HG03108 (cell line): ENCODE measurements around the gene TEDC2.
"Not testable (repeated sequence)": the region's sequence is repeated elsewhere in the genome, so short reads cannot be mapped to it uniquely, and the experiment has no call there.

Experiments
- ATAC-seq: cut with Tn5 transposase; IDR thresholded peaks from one replicate; pipeline ENCODE4 v1.9.1; 2021; ENCODE audit warnings: moderate library complexity; ENCODE audit not compliant: unreplicated experiment

TEDC2 gene

GRCh38 chr16:2459647-2460390, at the start of gene TEDC2:
TSS of gene TEDC2 (plus strand) at chr16:2460109. CDS start at chr16:2460145, 36 bp downstream.
- ATAC-seq: peak; percentile 89

- no peak for ATAC-seq
Observed at GRCh38 chr16:2415085-2415484, 44.8 kb upstream of the TEDC2 start.

- no peak for ATAC-seq
Observed at GRCh38 chr16:2420035-2420434, 39.9 kb upstream of the TEDC2 start.

GRCh38 chr16:2422123-2422867, 37.6 kb upstream of the TEDC2 start:
- no peak for ATAC-seq

- ATAC-seq: no peak
Observed at GRCh38 chr16:2424061-2425007, 35.6 kb upstream of the TEDC2 start.

GRCh38 chr16:2425008-2425518, 34.8 kb upstream of the TEDC2 start:
- ATAC-seq: no peak

GRCh38 chr16:2425825-2426430, 34.0 kb upstream of the TEDC2 start:
- ATAC-seq: no peak

- no peak for ATAC-seq
Observed at GRCh38 chr16:2426941-2427361, 33.0 kb upstream of the TEDC2 start.

GRCh38 chr16:2427526-2427925, 32.4 kb upstream of the TEDC2 start:
- no peak for ATAC-seq

GRCh38 chr16:2428051-2428783, 31.7 kb upstream of the TEDC2 start:
- ATAC-seq: peak; percentile 23

GRCh38 chr16:2428784-2429033, 31.2 kb upstream of the TEDC2 start:
- no peak for ATAC-seq

GRCh38 chr16:2429034-2429770, 30.7 kb upstream of the TEDC2 start, which contains the start of gene CCNF:
TSS of gene CCNF (plus strand) at chr16:2429447. CDS start at chr16:2429482, 35 bp downstream.
- peak; percentile 73 for ATAC-seq

GRCh38 chr16:2429771-2430663, 29.9 kb upstream of the TEDC2 start:
- ATAC-seq: peak; percentile 11

GRCh38 chr16:2432286-2432685, 27.6 kb upstream of the TEDC2 start:
- ATAC-seq: no peak

GRCh38 chr16:2432801-2433505, 27.0 kb upstream of the TEDC2 start:
- ATAC-seq: no peak

- ATAC-seq: not testable (repeated sequence)
Observed at GRCh38 chr16:2435236-2435635, 24.7 kb upstream of the TEDC2 start.

GRCh38 chr16:2436110-2436509, 23.8 kb upstream of the TEDC2 start:
- ATAC-seq: no peak
